GM19452 (cell line): ENCODE results near the gene TTC23.

ENCODE experiments used
- ATAC-seq: cut with Tn5 transposase; IDR thresholded peaks from one replicate; pipeline ENCODE4 v1.9.1; 2021; ENCODE audit not compliant: unreplicated experiment

The TTC23 gene

DNA sequence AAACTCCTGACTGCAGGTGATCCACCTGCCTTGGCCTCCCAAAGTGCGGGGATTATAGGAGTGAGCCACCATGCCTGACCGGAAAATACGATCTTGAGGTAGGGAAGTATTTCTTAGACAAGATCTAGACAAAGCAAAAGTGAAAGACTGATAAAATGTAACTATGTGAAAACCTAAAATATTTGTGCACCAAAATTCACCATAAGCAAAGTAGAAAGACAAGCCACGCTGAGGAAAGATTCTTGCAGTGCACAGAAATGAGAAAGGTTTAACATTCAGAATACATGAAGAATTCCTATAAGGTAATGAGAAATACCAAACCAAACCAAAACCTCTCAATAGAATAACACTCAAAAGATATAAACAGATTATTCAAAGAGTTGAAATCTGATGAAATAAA lies 108.8 kb downstream of the TTC23 start:
- ATAC-seq: no peak

DNA sequence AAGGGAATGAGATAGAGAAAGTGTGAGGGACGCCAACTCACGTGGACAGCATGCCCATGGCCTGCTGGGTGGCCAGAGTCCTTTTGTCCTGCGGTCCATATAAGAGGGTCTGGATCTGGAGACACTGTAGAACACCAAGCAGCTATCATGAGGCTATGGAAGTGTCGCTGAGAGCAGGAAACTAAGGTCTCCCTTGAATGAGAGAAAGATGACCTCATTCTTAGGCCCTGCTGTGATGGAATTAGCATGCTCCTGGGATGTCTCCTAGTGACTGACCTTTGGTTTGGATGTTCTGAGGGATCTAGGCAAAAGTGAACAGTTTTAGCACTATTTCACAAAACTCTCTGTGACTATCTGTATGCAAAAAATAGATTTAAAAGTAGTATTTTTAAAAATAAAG lies 110.1 kb downstream of the TTC23 start:
- no peak for ATAC-seq

DNA sequence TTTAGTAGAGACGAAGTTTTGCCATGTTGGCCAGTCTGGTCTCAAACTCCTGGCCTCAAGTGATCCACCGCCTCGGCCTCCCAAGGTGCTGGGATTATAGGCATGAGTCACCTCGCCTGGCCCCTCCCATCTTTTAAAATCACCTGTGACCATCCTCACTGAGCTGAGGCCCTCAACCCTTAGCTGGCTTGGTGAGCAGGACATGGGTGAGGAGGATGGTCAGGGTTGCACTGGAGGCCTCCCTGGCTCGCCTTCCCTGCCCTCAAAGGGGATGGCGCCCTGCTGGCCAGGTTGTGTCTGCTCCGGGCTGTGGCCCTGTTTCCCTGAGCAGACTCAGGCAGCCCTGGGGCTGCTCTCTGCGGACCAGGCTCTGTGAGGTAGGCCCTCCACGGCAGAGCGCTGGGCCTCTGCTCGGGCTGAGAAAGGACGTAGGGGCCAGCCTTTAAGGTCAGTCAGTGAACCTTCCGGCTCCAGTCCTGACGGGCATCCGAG lies 110.8 kb downstream of the TTC23 start:
- ATAC-seq: no peak

GRCh38 chr15:99137877-99138276 lies 111.5 kb downstream of the TTC23 start:
- no peak for ATAC-seq

GRCh38 chr15:99137111-99137546 lies 112.3 kb downstream of the TTC23 start:
- no peak for ATAC-seq

DNA sequence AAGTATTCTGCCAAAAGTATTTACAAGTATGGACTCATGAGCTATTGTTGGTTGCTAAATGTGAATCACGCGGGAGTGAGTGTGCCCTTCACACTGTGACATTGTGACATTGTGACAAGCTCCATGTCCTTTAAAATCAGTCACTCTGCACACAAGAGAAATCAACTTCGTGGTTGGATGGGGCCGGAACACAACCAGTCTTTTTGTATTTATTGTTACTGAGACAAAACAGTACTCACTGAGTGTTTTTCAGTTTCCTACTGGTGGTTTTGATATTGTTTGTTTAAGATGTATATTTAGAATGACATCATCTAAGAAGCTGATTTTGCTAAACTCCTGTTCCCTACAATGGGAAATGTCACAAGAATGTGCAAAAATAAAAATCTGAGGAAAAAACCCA lies 114.2 kb downstream of the TTC23 start:
- peak; percentile 65 for ATAC-seq

DNA sequence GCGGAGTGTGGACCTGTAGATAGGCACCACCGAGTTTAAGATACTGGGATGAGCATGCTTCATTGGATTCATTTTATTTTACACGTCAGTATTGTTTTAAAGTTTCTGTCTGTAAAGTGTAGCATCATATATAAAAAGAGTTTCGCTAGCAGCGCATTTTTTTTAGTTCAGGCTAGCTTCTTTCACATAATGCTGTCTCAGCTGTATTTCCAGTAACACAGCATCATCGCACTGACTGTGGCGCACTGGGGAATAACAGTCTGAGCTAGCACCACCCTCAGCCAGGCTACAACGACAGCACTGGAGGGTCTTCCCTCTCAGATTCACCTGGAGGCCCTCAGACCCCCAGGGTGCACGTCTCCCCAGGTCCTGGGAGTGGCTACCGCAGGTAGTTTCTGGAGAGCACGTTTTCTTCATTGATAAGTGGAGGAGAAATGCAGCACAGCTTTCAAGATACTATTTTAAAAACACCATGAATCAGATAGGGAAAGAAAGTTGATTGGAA lies 115.0 kb downstream of the TTC23 start:
- no peak for ATAC-seq

DNA sequence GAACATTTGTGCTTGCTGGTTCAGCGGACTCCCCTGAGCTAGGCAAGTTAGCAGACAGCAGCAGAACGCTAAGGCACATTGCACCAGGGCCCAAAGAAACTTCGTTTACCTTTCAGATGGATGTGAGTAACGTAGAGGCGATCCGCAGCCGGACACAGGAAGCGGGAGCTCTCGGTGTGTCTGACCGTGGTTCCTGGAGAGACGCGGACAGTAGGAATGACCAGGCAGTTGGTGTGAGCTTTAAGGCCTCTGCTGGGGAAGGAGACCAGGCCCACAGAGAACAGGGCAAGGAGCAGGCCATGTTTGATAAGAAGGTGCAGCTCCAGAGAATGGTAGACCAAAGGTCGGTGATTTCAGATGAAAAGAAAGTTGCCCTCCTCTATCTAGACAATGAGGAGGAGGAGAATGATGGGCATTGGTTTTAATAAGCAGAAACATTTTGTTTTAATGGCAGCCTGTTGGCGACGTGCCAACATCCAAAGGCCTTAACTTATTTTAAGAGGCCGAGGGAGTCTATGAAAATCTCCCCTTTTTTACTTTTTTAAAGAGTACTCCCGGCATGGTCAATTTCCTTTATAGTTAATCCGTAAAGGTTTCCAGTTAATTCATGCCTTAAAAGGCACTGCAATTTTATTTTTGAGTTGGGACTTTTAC lies 116.6 kb downstream of the TTC23 start:
- no peak for ATAC-seq

DNA sequence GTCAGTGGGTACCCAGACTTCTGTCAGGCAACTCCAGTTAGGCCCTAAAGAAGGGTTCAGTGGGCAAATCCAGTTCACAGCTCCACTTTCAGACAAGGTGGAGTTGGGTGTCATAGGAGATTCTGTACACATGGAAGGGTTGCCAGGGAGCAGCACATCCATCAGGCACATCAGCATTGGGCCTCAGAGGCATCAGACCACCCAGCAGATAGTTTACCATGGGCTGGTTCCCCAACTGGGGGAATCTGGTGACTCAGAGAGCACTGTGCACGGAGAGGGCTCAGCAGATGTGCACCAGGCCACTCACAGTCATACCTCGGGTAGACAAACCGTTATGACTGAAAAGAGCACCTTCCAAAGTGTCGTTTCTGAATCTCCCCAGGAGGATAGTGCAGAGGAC lies 117.3 kb downstream of the TTC23 start:
- no peak for ATAC-seq

- ATAC-seq: no peak
Observed at GRCh38 chr15:99131441-99132023, 117.8 kb downstream of the TTC23 start.

GRCh38 chr15:99130765-99131440 lies 118.5 kb downstream of the TTC23 start:
- no peak for ATAC-seq

- no peak for ATAC-seq
Observed at GRCh38 chr15:99130314-99130713, 119.1 kb downstream of the TTC23 start.

GRCh38 chr15:99129644-99130043 lies 119.7 kb downstream of the TTC23 start:
- ATAC-seq: no peak

GRCh38 chr15:99128411-99128810 lies 121.0 kb downstream of the TTC23 start:
- no peak for ATAC-seq

- no peak for ATAC-seq
Observed at GRCh38 chr15:99127773-99128172, 121.6 kb downstream of the TTC23 start.

GRCh38 chr15:99126930-99127329 lies 122.5 kb downstream of the TTC23 start:
- ATAC-seq: no peak

DNA sequence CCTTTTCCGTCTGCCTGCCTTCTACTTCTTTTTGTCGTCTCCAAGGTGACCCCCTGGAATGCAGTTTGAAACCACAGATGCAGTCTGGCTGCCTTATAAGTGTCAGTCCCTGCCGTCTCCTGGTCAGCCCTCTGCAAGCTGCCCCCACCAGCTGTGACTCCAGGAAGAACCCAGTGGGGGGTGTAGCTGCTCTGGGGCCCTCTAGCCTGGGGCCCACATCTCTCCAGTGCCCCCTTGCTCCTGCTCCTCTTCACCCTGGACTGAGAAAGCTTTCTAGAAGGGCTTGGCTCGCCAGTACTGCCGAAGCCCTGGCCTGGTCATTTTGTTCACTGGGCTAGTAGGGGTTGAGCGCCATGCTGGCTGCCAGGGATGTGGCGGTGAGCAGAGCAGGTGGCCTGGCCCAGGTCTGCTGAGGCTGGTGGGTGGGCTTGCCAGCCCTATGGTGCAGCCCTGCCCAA lies 123.2 kb downstream of the TTC23 start:
- ATAC-seq: no peak

DNA sequence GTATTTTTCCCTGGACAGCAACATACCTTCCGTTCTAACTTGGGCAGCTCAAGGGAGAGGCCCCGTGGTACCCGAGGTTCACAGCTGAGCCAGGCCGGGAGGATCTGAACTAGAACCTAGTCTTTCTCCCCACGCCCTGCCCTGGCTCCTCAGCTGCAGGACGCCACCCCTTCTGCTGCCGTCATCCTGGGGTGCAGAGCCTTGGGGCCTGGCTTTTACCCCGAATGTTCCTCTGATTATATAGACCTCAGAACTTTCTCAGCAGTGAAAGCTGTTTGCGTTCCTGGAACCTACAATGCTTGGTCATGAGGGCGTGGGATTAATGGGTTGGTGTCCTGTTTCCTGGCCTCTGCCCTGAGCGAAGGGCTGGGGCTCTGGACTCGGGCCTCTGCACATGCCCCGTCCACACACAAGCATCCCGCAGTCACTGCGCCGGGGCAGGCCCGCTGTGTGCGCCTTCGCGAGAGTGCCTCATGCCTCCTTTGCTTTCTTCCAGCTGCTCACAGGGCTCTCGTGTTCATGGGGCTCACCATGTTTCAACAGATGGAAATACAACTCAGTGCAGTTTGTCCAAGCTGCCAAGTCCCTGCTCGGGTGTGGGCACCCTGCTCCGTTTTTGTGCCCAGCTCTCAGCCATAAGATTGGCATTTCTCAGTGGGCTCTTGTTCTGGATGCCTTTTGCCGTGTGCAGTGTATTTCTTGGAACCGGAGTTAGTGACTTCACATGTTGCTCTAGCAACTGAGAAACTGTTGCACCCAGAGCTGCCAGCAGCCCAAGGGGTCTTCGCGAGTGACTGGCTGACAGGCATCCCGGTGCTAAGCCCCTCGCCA lies 124.1 kb downstream of the TTC23 start:
- no peak for ATAC-seq

DNA sequence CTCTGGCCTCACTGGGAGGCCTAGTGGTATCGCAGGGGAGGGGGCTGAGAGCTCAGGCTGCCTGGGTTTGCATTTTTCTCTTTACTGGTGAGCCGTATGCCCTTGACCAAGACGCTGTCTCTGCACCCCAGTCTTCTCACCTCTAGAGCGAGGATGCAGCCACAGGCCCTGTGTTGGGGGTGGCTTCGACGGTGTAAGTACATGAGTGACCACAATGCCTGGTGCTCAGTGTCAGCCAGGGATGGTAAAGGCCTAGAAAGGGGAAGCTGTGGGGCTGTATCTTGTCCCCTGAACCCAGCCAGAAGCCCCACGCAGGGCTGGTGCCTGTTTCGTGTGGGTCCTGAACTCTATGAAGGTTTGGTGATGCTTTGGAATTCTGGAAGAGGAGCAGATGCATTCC lies 124.7 kb downstream of the TTC23 start:
- no peak for ATAC-seq

DNA sequence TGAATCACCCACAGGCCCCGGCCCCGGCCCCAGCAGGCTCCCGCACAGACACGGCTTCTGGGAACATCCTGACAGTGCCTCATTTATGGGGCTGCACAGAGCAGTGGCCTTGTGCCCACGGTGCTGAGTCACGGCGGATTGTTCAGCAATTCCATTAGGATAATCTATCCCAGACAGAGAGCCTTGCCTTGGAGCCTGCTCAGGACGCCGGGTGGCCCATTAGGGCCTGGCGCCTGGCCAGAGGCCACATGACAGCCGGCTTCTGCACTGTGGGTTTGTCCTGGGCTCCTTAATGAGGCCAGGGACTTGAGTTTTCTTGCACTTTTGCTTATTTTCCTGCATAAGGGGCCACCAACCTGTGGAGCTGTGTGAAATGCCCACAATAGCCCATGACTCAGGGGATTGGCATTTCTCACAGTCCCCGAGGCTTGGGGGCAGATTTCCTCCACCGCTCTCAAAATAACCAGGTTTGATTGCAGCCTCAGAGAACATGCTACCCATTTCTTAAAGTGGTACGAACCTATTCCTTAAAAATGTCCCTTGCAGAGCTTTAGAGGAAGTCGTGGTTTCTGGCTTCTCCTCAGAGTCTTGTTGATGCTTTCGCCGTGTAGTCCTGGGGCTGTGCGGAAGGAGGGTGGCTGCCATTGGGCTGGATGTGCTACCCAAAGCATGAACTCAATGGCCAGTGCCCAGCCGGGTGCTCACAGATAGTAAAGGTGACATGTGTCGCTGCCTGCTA lies 125.5 kb downstream of the TTC23 start:
- ATAC-seq: no peak
